ENCODE measurements around the gene EXOSC7.
A peak's percentile ranks its signal among the peaks of the same experiment; 100 is the strongest.
"Not testable (repeated sequence)": the region's sequence is repeated elsewhere in the genome, so short reads cannot be mapped to it uniquely, and the experiment has no call there.

EXOSC7 gene

GRCh38 chr3:44976002-44976815 is at the start of gene EXOSC7, which contains the start of gene ZDHHC3:
Gene EXOSC7, plus strand, starts transcription at chr3:44976244. Its CDS starts 34 bp downstream, at chr3:44976278.
Gene ZDHHC3, minus strand, starts transcription at chr3:44976174. Its CDS starts 16,738 bp downstream, at chr3:44959436.
- peak; percentile 91 for DNase-seq

GRCh38 chr3:44926921-44927320 is 49.1 kb upstream of the EXOSC7 start:
- no peak for DNase-seq

GRCh38 chr3:44927371-44927770 is 48.7 kb upstream of the EXOSC7 start:
- DNase-seq, result no peak

GRCh38 chr3:44929782-44930181 is 46.3 kb upstream of the EXOSC7 start:
- no peak for DNase-seq

GRCh38 chr3:44930911-44931310 is 45.1 kb upstream of the EXOSC7 start:
- DNase-seq, result no peak

- DNase-seq, result no peak
These were observed 44.3 kb upstream of the EXOSC7 start for GRCh38 chr3:44931791-44932190.

GRCh38 chr3:44932271-44932670 is 43.8 kb upstream of the EXOSC7 start:
- DNase-seq, result no peak

- DNase-seq, result no peak
These were observed 42.8 kb upstream of the EXOSC7 start for GRCh38 chr3:44932986-44933944.

GRCh38 chr3:44939581-44940036 is 36.4 kb upstream of the EXOSC7 start:
- no peak for DNase-seq

- peak; percentile 52 for DNase-seq
These were observed 33.7 kb upstream of the EXOSC7 start for GRCh38 chr3:44942202-44942921.

- DNase-seq, result no peak
These were observed 27.8 kb upstream of the EXOSC7 start for GRCh38 chr3:44948239-44948638.

GRCh38 chr3:44949770-44950169 is 26.3 kb upstream of the EXOSC7 start:
- DNase-seq, result not testable (repeated sequence)

- no peak for DNase-seq
These were observed 25.7 kb upstream of the EXOSC7 start for GRCh38 chr3:44950275-44950734.

GRCh38 chr3:44952689-44953088 is 23.4 kb upstream of the EXOSC7 start:
- DNase-seq, result no peak

- no peak for DNase-seq
These were observed 21.7 kb upstream of the EXOSC7 start for GRCh38 chr3:44954304-44954703.

- no peak for DNase-seq
These were observed 21.1 kb upstream of the EXOSC7 start for GRCh38 chr3:44954962-44955361.

- DNase-seq, result no peak
These were observed 20.1 kb upstream of the EXOSC7 start for GRCh38 chr3:44955917-44956316.

GRCh38 chr3:44957986-44958385 is 18.1 kb upstream of the EXOSC7 start:
- DNase-seq, result no peak

- no peak for DNase-seq
These were observed 17.7 kb upstream of the EXOSC7 start for GRCh38 chr3:44958386-44958785.

GRCh38 chr3:44960387-44961026 is 15.5 kb upstream of the EXOSC7 start:
- no peak for DNase-seq

- no peak for DNase-seq
These were observed 14.2 kb upstream of the EXOSC7 start for GRCh38 chr3:44961888-44962287.

Measured in 8988T (cell line).